Neuron (in vitro differentiated cells): ENCODE data around the gene MAU2.
"Not testable (repeated sequence)": the region's sequence is repeated elsewhere in the genome, so short reads cannot be mapped to it uniquely, and the experiment has no call there.

ENCODE experiments used
- H2AFZ ChIP-seq: one replicate; pipeline ENCODE4 v1.6.1; 2013; ENCODE audit warnings: low read depth, mild to moderate bottlenecking, inconsistent platforms, low read length, moderate library complexity
- H3K27me3 ChIP-seq: one replicate; pipeline ENCODE4 v1.6.1; 2013; ENCODE audit warnings: low read length; ENCODE audit not compliant: insufficient read depth
- H3K36me3 ChIP-seq: one replicate; pipeline ENCODE4 v1.6.1; 2013; ENCODE audit warnings: low read length; ENCODE audit not compliant: insufficient read depth
- H3K4me1 ChIP-seq: one replicate; pipeline ENCODE4 v1.6.1; 2013; ENCODE audit warnings: low read length; ENCODE audit not compliant: insufficient read depth
- H3K4me3 ChIP-seq: 2 replicates; pipeline ENCODE4 v1.5.1; 2013; ENCODE audit warnings: mild to moderate bottlenecking, low read length, moderate library complexity
- H3K9me3 ChIP-seq: one replicate; pipeline ENCODE4 v1.6.1; 2013; ENCODE audit warnings: low read length

Gene MAU2

DNA sequence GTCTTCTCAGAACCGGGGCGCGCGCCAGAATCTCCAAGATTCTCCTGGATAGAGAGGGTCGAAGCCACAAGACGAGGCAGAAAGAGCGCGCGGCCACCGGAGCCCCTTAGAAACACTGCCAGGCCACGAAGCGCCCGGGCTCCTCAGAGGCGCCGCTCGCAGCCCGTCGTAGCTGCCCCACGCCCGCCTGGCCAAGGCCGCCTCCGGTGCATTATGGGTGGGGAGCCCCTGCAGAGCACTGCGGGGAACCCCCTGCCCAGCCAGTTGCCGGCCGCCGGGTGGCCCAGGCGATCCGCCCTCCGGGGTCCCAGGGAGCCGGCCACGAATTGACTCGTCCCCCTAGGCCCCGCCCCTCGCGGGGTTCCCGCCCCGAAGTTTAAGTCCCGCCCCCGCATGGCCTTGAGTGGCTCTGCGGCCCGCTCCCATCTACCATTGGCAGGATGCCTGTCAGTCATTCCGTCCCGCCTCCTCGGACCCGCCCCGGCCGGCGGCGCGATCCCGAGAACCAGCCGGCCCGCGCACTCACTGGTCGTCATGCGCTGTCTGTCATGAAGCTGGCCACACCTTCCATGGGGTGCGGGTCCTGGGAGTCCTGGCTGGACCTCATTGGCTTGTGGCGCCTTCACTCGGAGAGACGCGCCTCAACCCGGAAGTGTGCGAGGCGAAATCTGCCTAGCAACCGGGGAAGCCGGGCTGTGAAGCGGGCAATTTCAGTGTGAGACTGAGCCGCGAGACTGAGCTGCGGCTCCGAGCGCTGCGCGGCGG lies 64.7 kb downstream of the MAU2 start:
- H3K36me3 ChIP-seq, result peaks cover 5% of the 10 kb centered on the region
- H3K4me1 ChIP-seq, result peaks cover 16% of the 10 kb centered on the region
- peak overlapping the region; percentile 84 for H3K4me3 ChIP-seq
- H3K9me3 ChIP-seq, result peaks cover 3% of the 10 kb centered on the region
- no peaks in the 10 kb centered on the region for H3K27me3 ChIP-seq
- peak overlapping the region; percentile 83 for H2AFZ ChIP-seq

DNA sequence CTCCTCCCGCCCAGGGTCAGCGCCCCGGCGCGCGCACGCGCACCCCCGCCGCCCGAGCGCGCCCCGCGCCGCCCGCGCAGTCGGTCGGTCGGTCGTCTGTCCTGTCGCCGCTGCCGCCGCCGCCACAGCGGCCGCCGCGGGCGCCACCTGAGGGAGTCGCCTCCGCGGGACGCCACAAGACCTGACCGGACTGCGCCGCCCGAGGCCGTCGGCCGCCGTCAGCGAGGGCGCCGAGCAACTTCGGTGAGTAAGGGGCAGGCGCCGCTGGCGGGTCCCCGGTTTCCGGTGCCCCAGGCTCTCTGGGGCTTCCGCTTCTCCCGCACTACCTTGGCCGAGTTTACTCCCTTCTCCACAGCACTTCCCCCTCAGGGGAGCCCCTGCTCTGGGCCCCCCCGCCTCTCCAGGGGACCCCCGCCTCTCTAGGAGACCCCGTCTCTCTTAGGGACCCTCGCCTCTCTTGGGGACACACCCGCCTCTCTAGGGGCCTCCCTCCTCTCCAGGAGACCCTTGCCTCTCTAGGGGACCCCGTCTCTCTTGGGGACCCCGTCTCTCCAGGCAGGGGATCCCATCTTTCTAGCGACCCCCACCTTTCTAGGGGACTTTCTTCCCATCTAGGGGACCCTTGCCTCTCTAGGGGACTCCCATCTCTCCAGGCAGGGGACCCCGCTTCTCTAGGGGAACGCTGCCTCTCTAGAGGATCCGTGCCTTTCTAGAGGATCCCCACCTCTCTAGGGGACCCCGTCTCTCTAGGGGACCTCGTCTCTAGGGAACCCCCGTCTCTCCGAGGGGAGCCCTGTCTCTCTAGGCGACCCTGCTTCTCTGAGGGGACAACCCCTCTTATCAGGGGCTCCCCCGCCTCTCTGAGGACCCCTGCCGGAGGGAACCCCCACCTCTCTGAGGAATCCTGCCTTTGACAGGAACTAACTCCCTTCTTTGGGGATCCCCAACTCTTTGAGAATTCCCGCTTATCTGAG lies 65.6 kb downstream of the MAU2 start:
- Histone ChIP-seq H3K4me1 (peaks cover 21% of the 10 kb centered on the region), H3K4me3 (peak overlapping the region; percentile 84), H3K9me3 (peaks cover 3% of the 10 kb centered on the region), H3K27me3 (no peaks in the 10 kb centered on the region), H3K36me3 (peaks cover 5% of the 10 kb centered on the region), H2AFZ (no peak overlapping the region)

DNA sequence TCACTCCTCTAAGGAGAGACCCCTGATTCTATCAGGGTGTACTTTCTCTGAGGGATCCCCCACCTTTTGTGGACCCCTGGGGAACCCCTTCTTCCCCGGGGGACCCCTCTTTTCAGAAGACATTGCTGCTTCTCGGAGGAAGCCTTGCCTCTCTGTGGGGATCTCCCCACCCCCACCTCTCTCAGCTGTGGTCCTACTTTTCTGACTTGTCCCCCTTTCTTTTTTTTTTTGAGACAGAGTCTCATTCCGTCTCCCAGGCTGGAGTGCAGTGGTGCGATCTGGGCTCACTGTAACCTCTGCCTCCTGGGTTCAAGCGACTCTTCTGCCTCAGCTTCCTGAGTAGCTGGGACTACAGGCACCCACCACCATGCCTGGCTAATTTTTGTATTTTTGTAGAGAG lies 66.5 kb downstream of the MAU2 start:
- Histone ChIP-seq H3K36me3 (peaks cover 5% of the 10 kb centered on the region), H3K4me1 (peaks cover 21% of the 10 kb centered on the region), H3K27me3 (no peaks in the 10 kb centered on the region), H3K9me3 (peaks cover 3% of the 10 kb centered on the region), H3K4me3 (peak overlapping the region; percentile 84), H2AFZ (no peak overlapping the region)

DNA sequence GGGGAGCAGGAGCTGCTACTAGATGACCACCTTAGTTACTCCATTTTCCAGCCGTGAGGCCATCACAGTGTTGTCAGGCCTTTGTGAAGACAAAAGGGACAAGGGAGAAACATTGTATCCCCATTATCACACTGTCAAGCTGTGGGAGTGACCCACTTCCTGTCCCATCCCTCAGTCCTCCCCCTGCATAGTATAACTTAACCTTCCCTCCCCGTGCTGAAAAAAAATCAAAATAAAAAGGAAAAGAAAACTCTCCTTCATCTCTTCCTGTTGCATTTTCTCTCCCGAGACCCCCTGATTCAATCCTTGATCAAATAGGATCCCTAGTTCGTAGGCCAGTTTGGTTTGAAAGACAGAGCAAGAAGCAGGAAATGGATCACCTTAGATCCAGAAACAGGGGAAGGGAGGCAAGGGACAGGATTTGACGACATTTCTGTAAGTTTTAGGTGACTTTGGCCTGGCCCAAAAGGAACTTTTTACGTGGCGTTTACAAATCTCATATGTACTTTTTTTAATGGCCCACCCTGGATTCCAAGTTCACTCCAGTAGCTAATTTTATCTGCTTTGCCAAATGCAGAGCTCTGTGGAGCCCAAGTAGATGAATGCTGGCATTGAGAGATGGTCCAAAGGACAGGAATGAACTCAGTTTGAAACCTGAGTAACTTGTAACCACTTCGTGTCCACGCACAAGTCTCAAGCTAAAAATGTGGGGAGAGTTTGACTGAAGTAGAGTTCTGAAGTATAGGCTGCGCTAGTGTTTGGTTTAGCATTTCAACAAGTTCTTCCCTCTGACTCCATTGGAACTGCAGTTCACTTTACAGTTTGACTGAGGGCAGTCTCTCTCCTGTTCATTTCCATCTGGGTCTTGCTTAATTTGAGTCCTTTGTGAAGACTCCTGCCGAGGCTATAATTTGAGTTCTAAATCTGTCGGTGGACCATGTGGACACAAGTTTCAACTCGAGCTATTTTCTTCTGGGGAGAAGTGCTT lies 68.2 kb downstream of the MAU2 start:
- no peak overlapping the region for H3K4me3 ChIP-seq
- no peaks in the 10 kb centered on the region for H3K27me3 ChIP-seq

DNA sequence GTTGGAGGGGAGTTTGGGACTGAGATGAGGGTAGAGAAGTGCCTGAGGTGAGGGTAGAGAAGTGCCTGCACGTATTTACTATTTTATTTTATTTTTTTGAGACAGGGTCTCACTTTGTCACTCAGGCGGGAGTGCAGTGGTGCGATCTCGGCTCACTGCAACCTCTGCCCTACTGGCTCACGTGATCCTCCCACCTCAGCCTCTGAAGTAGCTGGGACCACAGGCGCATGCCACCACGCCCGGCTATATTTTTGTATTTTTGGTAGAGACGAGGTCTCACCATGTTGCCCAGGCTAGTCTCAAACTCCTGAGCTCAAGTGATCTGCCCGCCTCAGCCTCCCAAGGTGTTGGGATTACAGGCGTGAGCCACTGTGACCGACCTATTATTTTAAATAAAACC lies 69.1 kb downstream of the MAU2 start:
- not testable (repeated sequence) for H3K9me3 ChIP-seq, H3K4me3 ChIP-seq, H2AFZ ChIP-seq, H3K36me3 ChIP-seq, H3K27me3 ChIP-seq
- peaks cover 21% of the 10 kb centered on the region for H3K4me1 ChIP-seq

More for the DNA sequence above, 68.2 kb downstream of the MAU2 start:
- Histone ChIP-seq H3K36me3 (peaks cover 5% of the 10 kb centered on the region), H3K9me3 (peaks cover 1% of the 10 kb centered on the region), H3K4me1 (peaks cover 21% of the 10 kb centered on the region), H2AFZ (no peak overlapping the region)

DNA sequence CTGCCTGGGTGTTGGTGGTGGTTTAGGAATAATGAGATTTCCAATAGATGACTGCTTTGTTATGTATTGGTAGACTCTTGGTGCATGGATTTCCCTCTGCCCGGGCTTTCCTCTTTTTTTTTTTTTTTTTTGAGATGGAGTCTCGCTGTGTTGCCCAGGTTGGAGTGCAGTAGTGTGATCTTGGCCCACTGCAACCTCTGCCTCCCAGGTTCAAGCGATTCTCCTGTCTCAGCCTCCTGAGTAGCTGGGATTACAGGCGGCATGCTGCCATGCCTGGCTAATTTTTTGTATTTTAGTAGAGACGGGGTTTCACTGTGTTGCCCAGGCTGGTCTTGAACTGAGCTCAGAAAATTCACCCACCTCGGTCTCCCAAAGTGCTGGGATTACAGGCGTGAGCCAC lies 73.7 kb downstream of the MAU2 start:
- not testable (repeated sequence) for H3K36me3 ChIP-seq, H3K9me3 ChIP-seq, H3K4me1 ChIP-seq, H3K4me3 ChIP-seq, H3K27me3 ChIP-seq, H2AFZ ChIP-seq

DNA sequence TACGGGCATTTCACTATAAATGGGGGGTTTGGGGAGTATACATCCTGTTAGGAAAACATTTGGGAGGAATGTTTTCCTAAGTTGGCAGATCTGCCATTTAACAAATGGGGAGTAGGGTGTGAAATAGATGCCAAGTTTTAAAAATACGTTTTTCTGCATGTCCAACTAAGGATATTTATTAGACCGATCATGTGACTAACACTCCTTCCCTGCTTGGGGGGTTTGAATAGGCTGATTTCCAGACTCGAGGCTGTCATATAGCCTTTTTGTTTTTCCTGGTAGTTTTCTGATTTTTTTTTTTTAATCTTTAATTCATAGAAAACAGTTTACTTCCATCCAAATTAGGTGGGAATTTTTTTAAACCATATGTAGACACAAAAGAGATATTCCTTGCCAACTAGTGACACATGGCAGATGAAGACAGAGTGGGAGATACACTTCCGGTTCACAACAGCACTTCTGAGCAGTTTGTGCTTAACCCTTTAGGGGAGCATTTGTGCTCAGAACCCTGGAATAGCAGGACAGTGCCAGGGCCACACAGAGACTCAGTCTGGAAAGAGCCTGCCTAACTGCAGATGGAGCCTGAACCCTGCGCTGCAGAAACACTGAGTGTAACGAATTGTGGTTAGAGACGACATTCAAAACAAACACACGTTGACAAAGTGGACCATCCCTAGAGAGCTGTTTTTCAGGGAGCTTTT lies 79.3 kb downstream of the MAU2 start:
- peaks cover 2% of the 10 kb centered on the region for H3K4me1 ChIP-seq
- H3K36me3 ChIP-seq, result no peaks in the 10 kb centered on the region
- H3K27me3 ChIP-seq, result no peaks in the 10 kb centered on the region
- H3K9me3 ChIP-seq, result no peaks in the 10 kb centered on the region
- no peak overlapping the region for H3K4me3 ChIP-seq
- H2AFZ ChIP-seq, result no peak overlapping the region

DNA sequence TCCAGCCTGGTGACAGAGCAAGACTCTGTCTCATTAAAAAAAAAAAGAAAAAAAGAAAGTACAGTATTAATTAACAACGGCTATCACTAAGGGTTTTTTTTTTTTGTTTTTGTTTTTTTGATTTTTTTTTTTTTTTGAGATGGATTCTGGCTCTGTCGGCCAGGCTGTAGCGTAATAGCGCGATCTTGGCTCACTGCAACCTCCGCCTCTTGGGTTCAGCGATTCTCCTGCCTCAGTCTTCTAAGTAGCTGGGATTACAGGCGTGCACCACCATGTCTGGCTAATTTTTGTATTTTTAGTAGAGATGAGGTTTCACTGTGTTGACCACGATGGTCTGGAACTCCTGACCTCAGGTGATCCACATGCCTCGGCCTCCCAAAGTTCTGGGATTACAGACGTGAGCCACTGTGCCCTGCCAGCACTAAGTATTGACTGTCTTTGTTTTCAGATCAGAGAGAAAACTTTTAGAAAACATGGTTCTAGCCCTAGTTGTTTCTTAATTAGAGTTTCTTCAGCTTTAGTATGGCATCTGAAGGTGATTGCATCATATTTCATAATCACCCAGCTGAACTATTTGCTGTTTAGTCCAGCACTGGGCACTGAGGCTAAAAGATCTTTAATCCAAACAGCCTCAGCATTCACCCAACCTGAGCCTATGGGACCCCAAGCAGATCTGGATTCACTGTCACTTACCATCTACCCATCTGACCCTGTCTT lies 82.2 kb downstream of the MAU2 start:
- H2AFZ ChIP-seq, result no peak overlapping the region
- H3K4me1 ChIP-seq, result peaks cover 18% of the 10 kb centered on the region
- H3K27me3 ChIP-seq, result no peaks in the 10 kb centered on the region
- no peak overlapping the region for H3K4me3 ChIP-seq
- H3K36me3 ChIP-seq, result no peaks in the 10 kb centered on the region
- H3K9me3 ChIP-seq, result no peaks in the 10 kb centered on the region

DNA sequence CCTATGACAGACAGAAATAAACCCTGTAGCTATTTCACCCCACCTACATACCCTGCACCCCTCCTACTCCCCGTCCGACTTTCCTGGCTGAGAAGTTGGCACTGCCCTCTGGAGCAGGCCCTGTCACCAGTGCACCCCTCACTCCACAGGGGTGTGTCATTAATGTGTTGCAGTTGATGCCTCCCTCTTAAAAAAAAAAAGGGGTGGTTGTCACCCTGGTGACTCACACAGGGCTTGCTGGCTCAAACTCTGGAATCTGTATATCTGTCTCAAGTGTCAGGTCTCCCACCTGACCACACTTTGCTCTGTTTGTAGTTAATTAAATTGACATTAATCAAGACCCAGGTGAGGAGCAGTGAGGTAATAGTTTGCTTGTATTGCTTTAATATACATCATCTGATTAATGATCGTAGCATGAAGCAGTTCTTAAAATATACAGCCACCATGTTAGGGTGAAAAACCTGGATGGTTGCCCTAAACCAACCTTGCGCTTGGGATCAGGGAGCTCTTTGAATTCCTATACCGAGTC lies 82.8 kb downstream of the MAU2 start:
- Histone ChIP-seq H3K27me3 (no peaks in the 10 kb centered on the region), H3K9me3 (no peaks in the 10 kb centered on the region), H2AFZ (no peak overlapping the region), H3K4me3 (no peak overlapping the region), H3K36me3 (no peaks in the 10 kb centered on the region), H3K4me1 (peaks cover 18% of the 10 kb centered on the region)

DNA sequence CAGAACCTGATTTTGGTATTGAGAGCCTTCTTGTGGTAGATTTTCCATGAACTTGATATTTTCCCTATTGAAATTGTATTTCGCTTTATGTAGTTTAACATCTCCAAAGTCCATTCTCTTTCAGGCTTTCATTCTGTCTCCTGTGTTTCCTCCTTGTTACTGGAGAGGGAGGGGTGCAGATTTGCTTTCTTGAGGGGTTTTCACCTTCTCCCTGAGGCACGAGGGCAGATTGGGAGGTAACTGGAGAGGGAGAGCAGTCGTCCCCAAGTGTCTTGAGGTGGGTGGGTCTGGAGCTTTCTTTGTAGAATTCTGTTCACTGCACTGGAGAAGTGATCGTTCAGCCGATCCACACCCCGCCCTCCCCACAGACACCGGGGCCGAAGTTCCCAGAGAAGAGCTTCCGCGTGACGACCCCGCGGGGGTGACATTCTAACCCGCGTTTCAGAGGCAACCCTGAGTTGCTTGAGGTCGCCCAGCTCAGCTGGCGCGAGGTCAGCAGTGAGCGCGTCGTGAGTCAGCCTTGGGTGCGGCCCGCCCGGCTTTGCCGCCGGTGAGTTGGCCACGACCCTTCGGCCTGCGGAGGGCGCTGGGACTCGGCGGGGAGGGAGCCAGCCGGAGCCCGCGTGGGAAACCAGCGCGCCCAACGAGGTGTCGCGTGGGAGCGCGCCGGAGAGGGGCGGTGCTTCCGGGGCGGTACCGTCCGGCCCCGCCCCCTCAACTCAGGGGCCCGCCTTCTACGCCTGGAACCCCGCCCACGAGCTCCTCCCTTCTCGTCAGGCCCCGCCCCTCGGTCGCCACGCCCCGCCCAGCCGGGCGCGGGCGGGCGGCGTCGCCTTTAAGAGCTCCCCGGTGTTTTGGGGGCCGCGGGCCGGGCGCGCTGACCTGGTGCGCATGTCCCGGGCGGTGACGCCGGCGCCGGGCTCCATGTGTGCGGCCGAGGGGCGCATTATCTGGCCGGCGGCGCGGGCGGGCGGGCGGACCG lies 84.5 kb downstream of the MAU2 start, which contains the start of gene GATAD2A:
Gene GATAD2A, plus strand, starts transcription at position 797 of the 982 bp plus-strand sequence. CDS start 59,671 bp downstream, outside the sequence.
- no peaks in the 10 kb centered on the region for H3K9me3 ChIP-seq
- peaks cover 3% of the 10 kb centered on the region for H3K36me3 ChIP-seq
- H3K27me3 ChIP-seq, result no peaks in the 10 kb centered on the region
- H3K4me3 ChIP-seq, result peak within 1 kb of the TSS; percentile 73
- no peak within 1 kb of the TSS for H2AFZ ChIP-seq
- peaks cover 18% of the 10 kb centered on the region for H3K4me1 ChIP-seq
